CD4-positive, alpha-beta T cell treated with Interleukin-17A for 1 hour (primary cell): Measurements from ENCODE around the gene RARG.
"Not testable (repeated sequence)": the region's sequence is repeated elsewhere in the genome, so short reads cannot be mapped to it uniquely, and the experiment has no call there.

ENCODE experiments used
- DNase-seq: peaks from one replicate; pipeline ENCODE4 v3.0.0-alpha.2; 2020

Gene RARG

GRCh38 chr12:53205747-53206419, 26.1 kb downstream of the RARG start:
- DNase-seq: peak; percentile 59

GRCh38 chr12:53204351-53204750, 27.7 kb downstream of the RARG start:
- DNase-seq: no peak

- DNase-seq: not testable (repeated sequence)
These were observed 29.7 kb downstream of the RARG start for GRCh38 chr12:53202316-53202715.

GRCh38 chr12:53201639-53202038, 30.4 kb downstream of the RARG start:
- no peak for DNase-seq

GRCh38 chr12:53201177-53201541, 30.9 kb downstream of the RARG start:
- no peak for DNase-seq

GRCh38 chr12:53200458-53201176, 31.4 kb downstream of the RARG start:
- peak; percentile 33 for DNase-seq

- DNase-seq: no peak
These were observed 31.9 kb downstream of the RARG start for GRCh38 chr12:53200107-53200457.

- DNase-seq: no peak
These were observed 32.3 kb downstream of the RARG start for GRCh38 chr12:53199700-53200099.

GRCh38 chr12:53198486-53199110, 33.4 kb downstream of the RARG start:
- DNase-seq: peak; percentile 56

- DNase-seq: no peak
These were observed 34.9 kb downstream of the RARG start for GRCh38 chr12:53197011-53197640.

- no peak for DNase-seq
These were observed 35.5 kb downstream of the RARG start for GRCh38 chr12:53196486-53196885.

GRCh38 chr12:53195516-53196420, 36.2 kb downstream of the RARG start:
- no peak for DNase-seq

GRCh38 chr12:53194973-53195372, 37.0 kb downstream of the RARG start:
- DNase-seq: no peak

- DNase-seq: no peak
These were observed 37.9 kb downstream of the RARG start for GRCh38 chr12:53193985-53194716.

- DNase-seq: no peak
These were observed 39.0 kb downstream of the RARG start for GRCh38 chr12:53193040-53193439.

GRCh38 chr12:53192531-53193021, 39.4 kb downstream of the RARG start:
- DNase-seq: no peak

- DNase-seq: no peak
These were observed 40.0 kb downstream of the RARG start for GRCh38 chr12:53191885-53192530.

GRCh38 chr12:53191096-53191884, 40.7 kb downstream of the RARG start:
- no peak for DNase-seq

GRCh38 chr12:53190108-53190729, 41.8 kb downstream of the RARG start:
- DNase-seq: peak; percentile 53
